ENCODE measurements around the gene ZNF550. TPM values are rescaled to one million over a fixed set of nuclear protein-coding genes. Genes with fewer than 3 reads are reported as not detected.
A peak's percentile ranks its signal among the peaks of the same experiment; 100 is the strongest.

ZNF550 gene
- total and polyA plus RNA-seq, 9 of the 15 experiments (the other 6 are each of a cell fraction or from before 2014, with no cell fraction given), result 1.6 to 11.8 (median 4.3) TPM

- CTCF ChIA-PET (ENCODE audit: low intra/inter-chr PET ratio), result no interaction called here
- no peaks in the 10 kb centered on the region; the same call in 1 of the 2 replicates for H3K9me3 ChIP-seq (replicated peaks; ENCODE audit: control insufficient read depth, insufficient read depth, low read depth, low read length)
- no peaks in the 10 kb centered on the region for H3K4me1 ChIP-seq (replicated peaks in 1 of 2; ENCODE audit: control insufficient read depth in 2 of 2, insufficient read depth in 2 of 2, low read length in 2 of 2)
- no TSS peak for BruUV-seq (replicated peaks)
- no peaks in the 10 kb centered on the region for H3K27me3 ChIP-seq (ENCODE audit: control insufficient read depth in 2 of 2, insufficient read depth in 2 of 2, low read length in 2 of 2)
- in situ Hi-C loops (cut with MboI) (no loop called here), intact Hi-C loops (cut with micrococcal nuclease) (no loop called here)
- peaks cover 5% of the 10 kb centered on the region; the same call in 1 of the 3 replicates for H3K36me3 ChIP-seq (ENCODE audit: control insufficient read depth, insufficient read depth, low read length)
- H3K79me2 ChIP-seq (ENCODE audit: control insufficient read depth, insufficient read depth, low read length), result no peaks in the 10 kb centered on the region
- H4K20me1 ChIP-seq (replicated peaks; ENCODE audit: control insufficient read depth, insufficient read depth, low read length), result no peaks in the 10 kb centered on the region
- WGBS (ENCODE audit: insufficient coverage, low coverage, missing lambda C conversion rate), result 6% methylated on average over 7 of the region's 7 CpGs
- no peak for FAIRE-seq
- POLR2A ChIA-PET, result no interaction called here
- no peak overlapping the region for H3K4me3 ChIP-seq
- no peak for ATAC-seq
- no peak overlapping the region for H3K27ac ChIP-seq (ENCODE audit: extremely low read depth, low read depth, low read length)
- H3K9ac ChIP-seq (ENCODE audit: insufficient read depth in 1 of 2, low read depth in 2 of 2, low read length in 2 of 2), result no peak overlapping the region
- TF ChIP-seq ZNF75A (CRISPR knock-in tag; IDR thresholded peaks at IDR 0.05), result peak; percentile 83
- no peak for TF ChIP-seq CBFB (CRISPR knock-in tag; IDR thresholded peaks at IDR 0.05)
- no peak for TF ChIP-seq MCM3 (IDR thresholded peaks at IDR 0.05)
- TF ChIP-seq ARID2 (IDR thresholded peaks at IDR 0.05), result no peak
- no peak for TF ChIP-seq GTF2F1 (IDR thresholded peaks at IDR 0.05; ENCODE audit: low read depth, low read length)
- H3K4me2 ChIP-seq (ENCODE audit: insufficient read depth, low read length), result no peak overlapping the region
- no peak for DNase-seq (ENCODE audit: extremely low read depth in 1 of 4, low spot score in 3 of 4)
- H3K9me1 ChIP-seq (ENCODE audit: control insufficient read depth, insufficient read depth, low read length), result no peaks in the 10 kb centered on the region
- H2AFZ ChIP-seq (ENCODE audit: low read depth, low read length), result no peak overlapping the region
Measured at GRCh38 chr19:57537953-57538547, 21.6 kb downstream of the ZNF550 start.

GRCh38 chr19:57527136-57527881, 32.4 kb downstream of the ZNF550 start, which contains the start of gene ZNF549:
Gene ZNF549, plus strand, starts transcription at chr19:57527356. Its CDS starts 218 bp downstream, at chr19:57527574.
- BruUV-seq (replicated peaks), result no TSS peak
- peak within 1 kb of the TSS; percentile 30 to 45; a peak in 2 of 4 replicates for H3K9ac ChIP-seq (ENCODE audit: insufficient read depth in 1 of 2, low read depth in 2 of 2, low read length in 2 of 2)
- CTCF ChIA-PET (ENCODE audit: low intra/inter-chr PET ratio), result no interaction called here
- H3K4me1 ChIP-seq (replicated peaks in 1 of 2; ENCODE audit: control insufficient read depth in 2 of 2, insufficient read depth in 2 of 2, low read length in 2 of 2), result peaks cover 0 to 7% of the 10 kb centered on the region in 2 experiments; a peak in 2 of 5 replicates
- H3K27ac ChIP-seq (ENCODE audit: extremely low read depth, low read depth, low read length), result no peak within 1 kb of the TSS
- H4K20me1 ChIP-seq (replicated peaks; ENCODE audit: control insufficient read depth, insufficient read depth, low read length), result no peaks in the 10 kb centered on the region
- no peaks in the 10 kb centered on the region for H3K36me3 ChIP-seq (ENCODE audit: control insufficient read depth, insufficient read depth, low read length)
- peak within 1 kb of the TSS; percentile 46; the same call in 1 of the 2 replicates for H3K4me2 ChIP-seq (ENCODE audit: insufficient read depth, low read length)
- H3K4me3 ChIP-seq, result peak within 1 kb of the TSS; percentile 46
- H3K27me3 ChIP-seq (ENCODE audit: control insufficient read depth in 2 of 2, insufficient read depth in 2 of 2, low read length in 2 of 2), result no peaks in the 10 kb centered on the region
- peak within 1 kb of the TSS; percentile 24; the same call in 1 of the 2 replicates for H2AFZ ChIP-seq (ENCODE audit: low read depth, low read length)
- 21% methylated on average over 31 of the region's 64 CpGs for WGBS (ENCODE audit: insufficient coverage, low coverage, missing lambda C conversion rate)
- ATAC-seq (peak; percentile 92), FAIRE-seq (no peak), DNase-seq (ENCODE audit: extremely low read depth in 1 of 4, low spot score in 3 of 4) (peak; percentile 50 to 69 (median 61))
- in situ Hi-C loops (cut with MboI) (no loop called here), intact Hi-C loops (cut with micrococcal nuclease) (no loop called here)
- no peaks in the 10 kb centered on the region for H3K9me3 ChIP-seq (replicated peaks; ENCODE audit: control insufficient read depth, insufficient read depth, low read depth, low read length)
- POLR2A ChIA-PET, result no interaction called here
- H3K9me1 ChIP-seq (ENCODE audit: control insufficient read depth, insufficient read depth, low read length), result no peaks in the 10 kb centered on the region
- H3K79me2 ChIP-seq (ENCODE audit: control insufficient read depth, insufficient read depth, low read length), result no peaks in the 10 kb centered on the region; the same call in 2 of the 3 replicates

Measured in K562 (cell line).